K562 (cell line): ENCODE measurements around the gene TMEM107. TPM values are rescaled to one million over a fixed set of nuclear protein-coding genes. Genes with fewer than 3 reads are reported as not detected.

Source experiments
- ATF1 ChIP-seq, 2 experiments: fragments of 450-650 bp in 1 of 2; IDR thresholded peaks; 2 replicates each; pipeline ENCODE4 v1.6.1; 2016; ENCODE audit warnings: missing compliant biosample characterization in 1 of 2, missing genetic modification characterization in 1 of 2
- CEBPG ChIP-seq, 3 experiments: fragments of 200-800 bp in 1 of 3; sonication (Bioruptor generic) in 1 of 3; sonication (generic) in 1 of 3; formaldehyde crosslinking in 1 of 3; IDR thresholded peaks in 2 of 3; conservative IDR thresholded peaks in 1 of 3; 2 replicates each; pipeline versions ENCODE4 v1.6.1 to v1.8.0; 2016 to 2022; ENCODE audit warnings: missing compliant biosample characterization in 2 of 3, missing genetic modification characterization in 2 of 3, mild to moderate bottlenecking in 1 of 3, missing genetic modification reagents in 1 of 3
- FOXM1 ChIP-seq, 2 experiments: fragments of 450-650 bp in 1 of 2; sonication (generic) in 1 of 2; formaldehyde crosslinking in 1 of 2; IDR thresholded peaks; 2 replicates each; pipeline versions ENCODE4 v1.6.1 to v1.9.0; 2017 to 2022; ENCODE audit warnings: low read depth in 2 of 2, mild to moderate bottlenecking in 2 of 2, missing genetic modification reagents in 1 of 2, moderate library complexity in 1 of 2
- GABPB1 ChIP-seq: sonication (generic); formaldehyde crosslinking; IDR thresholded peaks from 2 replicates; pipeline ENCODE4 v1.8.0; 2022; ENCODE audit warnings: mild to moderate bottlenecking, missing genetic modification reagents
- HCFC1 ChIP-seq: IDR thresholded peaks from 2 replicates; pipeline ENCODE4 v1.6.1; 2012; ENCODE audit warnings: low read depth, low read length, improper control_type of control experiment
- HDAC3 ChIP-seq: fragments of 450-650 bp; IDR thresholded peaks from 2 replicates; pipeline ENCODE4 v1.6.1; 2018; ENCODE audit warnings: borderline replicate concordance, mild to moderate bottlenecking, moderate library complexity; ENCODE audit not compliant: partially characterized antibody
- HSF4 ChIP-seq: fragments of 250-450 bp; sonication (Bioruptor Pico); IDR thresholded peaks from 2 replicates; pipeline ENCODE4 v2.1.2; 2022; ENCODE audit warnings: mild to moderate bottlenecking, moderate library complexity, borderline replicate concordance
- L3MBTL2 ChIP-seq: fragments of 450-650 bp; IDR thresholded peaks from 2 replicates; pipeline ENCODE4 v1.6.1; 2016; ENCODE audit warnings: mild to moderate bottlenecking, moderate library complexity
- MEF2A ChIP-seq: IDR thresholded peaks from 2 replicates; pipeline ENCODE4 v1.6.1; 2011; ENCODE audit warnings: low read depth, mild to moderate bottlenecking, low read length, moderate library complexity; ENCODE audit not compliant: control insufficient read depth
- POLR2AphosphoS2 ChIP-seq: IDR thresholded peaks from 2 replicates; pipeline ENCODE4 v1.6.1; 2012; ENCODE audit warnings: low read length, improper control_type of control experiment
- SMARCA4 ChIP-seq: fragments of 450-650 bp; IDR thresholded peaks from 2 replicates; pipeline ENCODE4 v1.6.1; 2016
- ZNF507 ChIP-seq: conservative IDR thresholded peaks from 2 replicates; pipeline ENCODE4 v1.6.1; 2017; ENCODE audit warnings: missing genetic modification characterization, missing compliant biosample characterization
- polyA plus RNA-seq, 8 experiments: library from polyadenylated mRNA; depleted of rRNA in 4 of 8; stranded (reverse) in 5 of 8; unstranded in 3 of 8; fragments of >200 nt; fragmentation: Nextera tagmentation in 2 of 8; fragmentation: Illumina TruSeq in 1 of 8; extraction: Ambion mirVana in 2 of 8; extraction: Trizol in 1 of 8; gene quantifications; 2 replicates each; pipeline versions ENCODE4 v1.2.1 to v1.2.3, GENCODE V29; 2011 to 2014; ENCODE audit warnings: inconsistent platforms in 1 of 8, missing spikeins in 1 of 8
- total RNA-seq, 7 experiments: library from RNA; depleted of rRNA in 6 of 7; stranded (reverse); fragments of >200 nt in 6 of 7; fragmentation: Illumina TruSeq in 2 of 7; extraction: Trizol in 2 of 7; gene quantifications; 2 replicates each; pipeline versions ENCODE4 v1.2.1 to v1.2.3, GENCODE V29; 2011 to 2021; ENCODE audit warnings: low replicate concordance in 1 of 7
- TF ChIP-seq, protein P1 (sequence below), 2 experiments: fragments of 450-650 bp; formaldehyde crosslinking in 1 of 2; IDR thresholded peaks; 2 replicates each; pipeline versions ENCODE4 v1.4.0 to v1.6.1; 2014 to 2020; ENCODE audit warnings: mild to moderate bottlenecking in 2 of 2, borderline replicate concordance in 1 of 2, low read depth in 1 of 2
- TF ChIP-seq, protein P2 (sequence below): fragments of 250-450 bp; sonication (Bioruptor Pico); IDR thresholded peaks from 2 replicates; pipeline ENCODE4 v1.4.0; 2020
- TF ChIP-seq, protein P3 (sequence below): fragments of 200-800 bp; sonication (Bioruptor generic); IDR thresholded peaks from 2 replicates; pipeline ENCODE4 v1.6.1; 2017; ENCODE audit warnings: missing genetic modification characterization, missing compliant biosample characterization

Gene TMEM107
- total and polyA plus RNA-seq, 9 of the 15 experiments (the other 6 are each of a cell fraction or from before 2014, with no cell fraction given): 7.1 to 26.2 (median 16.9) TPM

DNA sequence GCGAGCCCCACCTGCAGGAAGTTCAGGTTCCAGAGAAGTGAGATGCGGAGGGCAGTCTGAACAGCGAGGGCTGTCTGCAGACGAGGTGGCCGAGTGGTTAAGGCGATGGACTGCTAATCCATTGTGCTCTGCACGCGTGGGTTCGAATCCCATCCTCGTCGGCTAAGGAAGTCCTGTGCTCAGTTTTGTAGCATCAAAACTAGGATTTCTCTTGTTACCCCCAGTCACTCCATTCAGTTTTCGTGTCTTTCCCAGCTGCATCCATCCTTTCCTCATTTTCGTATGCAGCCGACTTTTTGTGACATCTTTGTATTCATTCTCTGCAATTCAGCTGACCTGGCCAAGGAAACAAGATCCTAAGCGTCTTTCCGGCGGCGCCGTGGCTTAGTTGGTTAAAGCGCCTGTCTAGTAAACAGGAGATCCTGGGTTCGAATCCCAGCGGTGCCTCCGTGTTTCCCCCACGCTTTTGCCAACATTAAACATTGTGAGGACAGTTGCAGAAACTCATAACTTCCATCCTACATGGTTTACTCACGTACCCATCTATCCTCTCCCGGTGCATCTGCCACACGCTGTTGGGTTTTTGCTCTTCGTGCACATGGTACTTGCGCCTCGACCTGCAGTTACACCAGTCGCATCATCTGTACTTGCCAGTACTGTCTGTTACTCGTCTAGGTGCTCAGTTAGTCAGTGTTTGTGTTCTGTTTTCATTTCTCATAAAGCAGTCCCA is 10.8 kb upstream of the TMEM107 start (continued):
- TF ChIP-seq, protein P1, sequence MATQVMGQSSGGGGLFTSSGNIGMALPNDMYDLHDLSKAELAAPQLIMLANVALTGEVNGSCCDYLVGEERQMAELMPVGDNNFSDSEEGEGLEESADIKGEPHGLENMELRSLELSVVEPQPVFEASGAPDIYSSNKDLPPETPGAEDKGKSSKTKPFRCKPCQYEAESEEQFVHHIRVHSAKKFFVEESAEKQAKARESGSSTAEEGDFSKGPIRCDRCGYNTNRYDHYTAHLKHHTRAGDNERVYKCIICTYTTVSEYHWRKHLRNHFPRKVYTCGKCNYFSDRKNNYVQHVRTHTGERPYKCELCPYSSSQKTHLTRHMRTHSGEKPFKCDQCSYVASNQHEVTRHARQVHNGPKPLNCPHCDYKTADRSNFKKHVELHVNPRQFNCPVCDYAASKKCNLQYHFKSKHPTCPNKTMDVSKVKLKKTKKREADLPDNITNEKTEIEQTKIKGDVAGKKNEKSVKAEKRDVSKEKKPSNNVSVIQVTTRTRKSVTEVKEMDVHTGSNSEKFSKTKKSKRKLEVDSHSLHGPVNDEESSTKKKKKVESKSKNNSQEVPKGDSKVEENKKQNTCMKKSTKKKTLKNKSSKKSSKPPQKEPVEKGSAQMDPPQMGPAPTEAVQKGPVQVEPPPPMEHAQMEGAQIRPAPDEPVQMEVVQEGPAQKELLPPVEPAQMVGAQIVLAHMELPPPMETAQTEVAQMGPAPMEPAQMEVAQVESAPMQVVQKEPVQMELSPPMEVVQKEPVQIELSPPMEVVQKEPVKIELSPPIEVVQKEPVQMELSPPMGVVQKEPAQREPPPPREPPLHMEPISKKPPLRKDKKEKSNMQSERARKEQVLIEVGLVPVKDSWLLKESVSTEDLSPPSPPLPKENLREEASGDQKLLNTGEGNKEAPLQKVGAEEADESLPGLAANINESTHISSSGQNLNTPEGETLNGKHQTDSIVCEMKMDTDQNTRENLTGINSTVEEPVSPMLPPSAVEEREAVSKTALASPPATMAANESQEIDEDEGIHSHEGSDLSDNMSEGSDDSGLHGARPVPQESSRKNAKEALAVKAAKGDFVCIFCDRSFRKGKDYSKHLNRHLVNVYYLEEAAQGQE (IDR thresholded peaks at IDR 0.05; ENCODE audit: borderline replicate concordance): no peak
- TF ChIP-seq, protein P1 (CRISPR knock-in tag; IDR thresholded peaks at IDR 0.05; ENCODE audit: low read depth): no peak
- TF ChIP-seq, protein P2, sequence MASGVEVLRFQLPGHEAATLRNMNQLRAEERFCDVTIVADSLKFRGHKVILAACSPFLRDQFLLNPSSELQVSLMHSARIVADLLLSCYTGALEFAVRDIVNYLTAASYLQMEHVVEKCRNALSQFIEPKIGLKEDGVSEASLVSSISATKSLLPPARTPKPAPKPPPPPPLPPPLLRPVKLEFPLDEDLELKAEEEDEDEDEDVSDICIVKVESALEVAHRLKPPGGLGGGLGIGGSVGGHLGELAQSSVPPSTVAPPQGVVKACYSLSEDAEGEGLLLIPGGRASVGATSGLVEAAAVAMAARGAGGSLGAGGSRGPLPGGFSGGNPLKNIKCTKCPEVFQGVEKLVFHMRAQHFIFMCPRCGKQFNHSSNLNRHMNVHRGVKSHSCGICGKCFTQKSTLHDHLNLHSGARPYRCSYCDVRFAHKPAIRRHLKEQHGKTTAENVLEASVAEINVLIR: 0 out of 2 replicates have a peak, but pooled peaks have one; percentile 37
- TF ChIP-seq L3MBTL2 (peak; percentile 36), HCFC1 (peak; percentile 27; the same call in 1 of the 2 replicates), GABPB1 (CRISPR knock-in tag) (peak; percentile 78), ATF1 (CRISPR knock-in tag; IDR thresholded peaks at IDR 0.05) (no peak), ATF1 (tag; IDR thresholded peaks at IDR 0.05) (peak; percentile 75), CEBPG (CRISPR knock-in tag; IDR thresholded peaks at IDR 0.05) (peak; percentile 43; the same call in 1 of the 2 replicates), CEBPG (tag; conservative IDR thresholded peaks at IDR 0.05 in 1 of 2, IDR thresholded peaks at IDR 0.05 in 1 of 2) (no peak), FOXM1 (IDR thresholded peaks at IDR 0.05; ENCODE audit: low read depth) (no peak), FOXM1 (CRISPR knock-in tag; IDR thresholded peaks at IDR 0.05; ENCODE audit: low read depth) (no peak), HSF4 (CRISPR knock-in tag) (no peak), POLR2AphosphoS2 (no peak), HDAC3 (peak; percentile 35), SMARCA4 (0 out of 2 replicates have a peak, but pooled peaks have one; percentile 12), MEF2A (no peak), ZNF507 (no peak)
- TF ChIP-seq, protein P3, sequence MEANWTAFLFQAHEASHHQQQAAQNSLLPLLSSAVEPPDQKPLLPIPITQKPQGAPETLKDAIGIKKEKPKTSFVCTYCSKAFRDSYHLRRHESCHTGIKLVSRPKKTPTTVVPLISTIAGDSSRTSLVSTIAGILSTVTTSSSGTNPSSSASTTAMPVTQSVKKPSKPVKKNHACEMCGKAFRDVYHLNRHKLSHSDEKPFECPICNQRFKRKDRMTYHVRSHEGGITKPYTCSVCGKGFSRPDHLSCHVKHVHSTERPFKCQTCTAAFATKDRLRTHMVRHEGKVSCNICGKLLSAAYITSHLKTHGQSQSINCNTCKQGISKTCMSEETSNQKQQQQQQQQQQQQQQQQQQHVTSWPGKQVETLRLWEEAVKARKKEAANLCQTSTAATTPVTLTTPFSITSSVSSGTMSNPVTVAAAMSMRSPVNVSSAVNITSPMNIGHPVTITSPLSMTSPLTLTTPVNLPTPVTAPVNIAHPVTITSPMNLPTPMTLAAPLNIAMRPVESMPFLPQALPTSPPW (CRISPR knock-in tag): no peak; the same call in 1 of the 2 replicates
